H9 (cell line): Measurements from ENCODE around the gene AMPH. TPM values are rescaled to one million over a fixed set of nuclear protein-coding genes. Genes with fewer than 3 reads are reported as not detected.

ENCODE experiments used
- DNase-seq: peaks from one replicate; pipeline ENCODE4 v3.0.0-alpha.2; 2017
- H2AFZ ChIP-seq: one replicate; pipeline ENCODE4 v1.6.1; 2013; ENCODE audit warnings: mild to moderate bottlenecking, low read length, control low read depth, moderate library complexity
- H2AK5ac ChIP-seq: 2 replicates; pipeline ENCODE4 v1.6.1; 2013; ENCODE audit warnings: low read length, control low read depth, mixed read lengths; ENCODE audit not compliant: insufficient read length
- H2BK120ac ChIP-seq: one replicate; pipeline ENCODE4 v1.6.1; 2013; ENCODE audit warnings: low read depth, mild to moderate bottlenecking, low read length, control low read depth, inconsistent platforms; ENCODE audit not compliant: poor library complexity, severe bottlenecking
- H2BK12ac ChIP-seq: 2 replicates; pipeline ENCODE4 v1.6.1; 2013; ENCODE audit warnings: low read length, control low read depth, mixed read lengths, low read depth; ENCODE audit not compliant: insufficient read length
- H2BK15ac ChIP-seq: 2 replicates; pipeline ENCODE4 v1.6.1; 2013; ENCODE audit warnings: low read depth, low read length, control low read depth
- H2BK20ac ChIP-seq: one replicate; pipeline ENCODE4 v1.6.1; 2013; ENCODE audit warnings: low read depth, mild to moderate bottlenecking, low read length, control low read depth, inconsistent platforms; ENCODE audit not compliant: poor library complexity, severe bottlenecking
- H2BK5ac ChIP-seq: 2 replicates; pipeline ENCODE4 v1.6.1; 2013; ENCODE audit warnings: low read length, control low read depth, mixed read lengths; ENCODE audit not compliant: insufficient read length
- H3K14ac ChIP-seq: 2 replicates; pipeline ENCODE4 v1.6.1; 2013; ENCODE audit warnings: low read length, control low read depth; ENCODE audit not compliant: insufficient read depth
- H3K18ac ChIP-seq: 2 replicates; pipeline ENCODE4 v1.6.1; 2013; ENCODE audit warnings: low read depth, mild to moderate bottlenecking, mixed read lengths, low read length, control low read depth; ENCODE audit not compliant: insufficient read length
- H3K23ac ChIP-seq: 2 replicates; pipeline ENCODE4 v1.6.1; 2013; ENCODE audit warnings: low read length, control low read depth, mixed read lengths, low read depth; ENCODE audit not compliant: insufficient read length
- H3K23me2 ChIP-seq: 2 replicates; pipeline ENCODE4 v1.6.1; 2013; ENCODE audit warnings: low read depth, mild to moderate bottlenecking, mixed read lengths, low read length, control low read depth; ENCODE audit not compliant: insufficient read length, poor library complexity, severe bottlenecking
- H3K27ac ChIP-seq: 2 replicates; pipeline ENCODE4 v1.5.1; 2013; ENCODE audit warnings: low read length, control low read depth, mixed read lengths, low read depth; ENCODE audit not compliant: insufficient read length
- H3K27me3 ChIP-seq: 2 replicates; pipeline ENCODE4 v1.6.1; 2013; ENCODE audit warnings: low read length, control low read depth, inconsistent platforms; ENCODE audit not compliant: insufficient read depth
- H3K4ac ChIP-seq: 2 replicates; pipeline ENCODE4 v1.6.1; 2013; ENCODE audit warnings: low read depth, mild to moderate bottlenecking, control low read depth, inconsistent platforms, low read length, moderate library complexity
- H3K4me1 ChIP-seq: 2 replicates; pipeline ENCODE4 v1.6.1; 2013; ENCODE audit warnings: low read length, control low read depth, inconsistent platforms; ENCODE audit not compliant: insufficient read depth
- H3K4me2 ChIP-seq: 2 replicates; pipeline ENCODE4 v1.6.1; 2013; ENCODE audit warnings: low read length, control low read depth, mixed read lengths; ENCODE audit not compliant: insufficient read length, insufficient read depth
- H3K56ac ChIP-seq: 2 replicates; pipeline ENCODE4 v1.6.1; 2013; ENCODE audit warnings: low read depth, mild to moderate bottlenecking, mixed read lengths, low read length, control low read depth; ENCODE audit not compliant: insufficient read length
- H3K79me1 ChIP-seq: 2 replicates; pipeline ENCODE4 v1.6.1; 2013; ENCODE audit warnings: low read depth, mild to moderate bottlenecking, moderate library complexity, low read length, control low read depth, inconsistent platforms; ENCODE audit not compliant: insufficient read depth, poor library complexity, severe bottlenecking
- H3K79me2 ChIP-seq: 2 replicates; pipeline ENCODE4 v1.6.1; 2013; ENCODE audit warnings: low read length, control low read depth, inconsistent platforms; ENCODE audit not compliant: insufficient read depth
- H3K9ac ChIP-seq: 2 replicates; pipeline ENCODE4 v1.6.1; 2013; ENCODE audit warnings: low read length, control low read depth, mixed read lengths; ENCODE audit not compliant: insufficient read length; ENCODE audit errors: extremely low read depth
- H3K9me3 ChIP-seq: one replicate; pipeline ENCODE4 v1.6.1; 2013; ENCODE audit warnings: low read depth, low read length, inconsistent platforms; ENCODE audit not compliant: control insufficient read depth
- H3T11ph ChIP-seq: one replicate; pipeline ENCODE4 v1.6.1; 2013; ENCODE audit warnings: mild to moderate bottlenecking, low read length, control low read depth, inconsistent platforms
- H4K20me1 ChIP-seq: one replicate; pipeline ENCODE4 v1.6.1; 2013; ENCODE audit not compliant: control insufficient read depth, insufficient read length, insufficient read depth
- H4K5ac ChIP-seq: 2 replicates; pipeline ENCODE4 v1.6.1; 2013; ENCODE audit warnings: low read depth, mild to moderate bottlenecking, mixed read lengths, low read length, control low read depth; ENCODE audit not compliant: insufficient read length
- H4K8ac ChIP-seq: replicated peaks from 2 replicates; pipeline ENCODE4 v1.6.1; 2013; ENCODE audit warnings: low read length, control low read depth, mixed read lengths, low read depth; ENCODE audit not compliant: insufficient read length
- H4K91ac ChIP-seq: 2 replicates; pipeline ENCODE4 v1.6.1; 2013; ENCODE audit warnings: low read depth, mild to moderate bottlenecking, moderate library complexity, mixed read lengths, low read length, control low read depth; ENCODE audit not compliant: insufficient read length
- H3K27ac Mint-ChIP-seq, 3 experiments: 2 replicates in 2 of 3; 3 replicates in 1 of 3; pipeline ENCODE4 v1.8.0; 2020 to 2021; ENCODE audit warnings: mixed read lengths in 3 of 3, mild to moderate bottlenecking in 1 of 3, moderate library complexity in 1 of 3
- H3K27me3 Mint-ChIP-seq: 2 replicates; pipeline ENCODE4 v1.8.0; 2021; ENCODE audit warnings: low read depth, mild to moderate bottlenecking, moderate library complexity, mixed read lengths
- H3K36me3 Mint-ChIP-seq, 3 experiments: 2 replicates in 2 of 3; 3 replicates in 1 of 3; pipeline ENCODE4 v1.8.0; 2020 to 2021; ENCODE audit warnings: low read depth in 3 of 3, mixed read lengths in 3 of 3; ENCODE audit not compliant: insufficient read depth in 1 of 3
- H3K4me1 Mint-ChIP-seq, 2 experiments: 2 replicates each; pipeline ENCODE4 v1.8.0; 2020; ENCODE audit warnings: mixed read lengths in 2 of 2
- H3K4me3 Mint-ChIP-seq, 2 experiments: 2 replicates in 1 of 2; 3 replicates in 1 of 2; pipeline ENCODE4 v1.8.0; 2020 to 2021; ENCODE audit warnings: mild to moderate bottlenecking in 2 of 2, mixed read lengths in 2 of 2, moderate library complexity in 1 of 2
- H3K9me3 Mint-ChIP-seq, 2 experiments: 2 replicates in 1 of 2; 3 replicates in 1 of 2; pipeline ENCODE4 v1.8.0; 2020; ENCODE audit warnings: mild to moderate bottlenecking in 2 of 2, mixed read lengths in 2 of 2, moderate library complexity in 1 of 2
- WGBS: extraction: QIAGEN DNeasy Blood & Tissue Kit; methylation state at CpG from one replicate; pipeline ENCODE4 v1.1.7; 2013; ENCODE audit warnings: missing lambda C conversion rate, low lambda C conversion rate, mixed read lengths; ENCODE audit not compliant: insufficient read length; ENCODE audit errors: extremely low coverage; 5-methylcytosine and 5-hydroxymethylcytosine counted together
- total RNA-seq: library from RNA; stranded (reverse); gene quantifications from 2 replicates; pipeline ENCODE4 v1.2.1, GENCODE V29; 2021
- TF ChIP-seq, protein P1 (sequence below): fragments of 200-600 bp; sonication (generic); conservative IDR thresholded peaks from 3 replicates; pipeline ENCODE4 v1.8.0; 2021; ENCODE audit warnings: antibody characterized with exemption, mild to moderate bottlenecking

AMPH gene
- total RNA-seq, 1 experiment from 2014 or later = 4.8 TPM

- DNase-seq = no peak
- Histone ChIP-seq H3K4me2 (no peak overlapping the region), H3K27me3 (no peaks in the 10 kb centered on the region), H3K18ac (no peak overlapping the region), H2BK12ac (no peak overlapping the region), H3K79me1 (no peaks in the 10 kb centered on the region), H2BK5ac (no peak overlapping the region), H2AFZ (no peak overlapping the region), H3K9ac (no peak overlapping the region), H3K4ac (no peak overlapping the region), H2BK120ac (no peak overlapping the region), H3K23ac (no peak overlapping the region), H4K5ac (no peak overlapping the region), H4K20me1 (no peaks in the 10 kb centered on the region), H2AK5ac (no peak overlapping the region), H3K14ac (no peak overlapping the region), H3K56ac (no peak overlapping the region), H3K23me2 (no peaks in the 10 kb centered on the region), H3T11ph (no peak overlapping the region), H3K4me1 (no peaks in the 10 kb centered on the region; the same call in 1 of the 2 replicates), H4K91ac (no peak overlapping the region), H3K9me3 (no peaks in the 10 kb centered on the region), H3K79me2 (no peaks in the 10 kb centered on the region), H2BK15ac (no peak overlapping the region), H4K8ac (no peak overlapping the region), H2BK20ac (no peak overlapping the region), H3K27ac (no peak overlapping the region)
- no peaks in the 10 kb centered on the region for H3K9me3 Mint-ChIP-seq
- H3K4me3 Mint-ChIP-seq = no peak overlapping the region
- TF ChIP-seq, protein P1, sequence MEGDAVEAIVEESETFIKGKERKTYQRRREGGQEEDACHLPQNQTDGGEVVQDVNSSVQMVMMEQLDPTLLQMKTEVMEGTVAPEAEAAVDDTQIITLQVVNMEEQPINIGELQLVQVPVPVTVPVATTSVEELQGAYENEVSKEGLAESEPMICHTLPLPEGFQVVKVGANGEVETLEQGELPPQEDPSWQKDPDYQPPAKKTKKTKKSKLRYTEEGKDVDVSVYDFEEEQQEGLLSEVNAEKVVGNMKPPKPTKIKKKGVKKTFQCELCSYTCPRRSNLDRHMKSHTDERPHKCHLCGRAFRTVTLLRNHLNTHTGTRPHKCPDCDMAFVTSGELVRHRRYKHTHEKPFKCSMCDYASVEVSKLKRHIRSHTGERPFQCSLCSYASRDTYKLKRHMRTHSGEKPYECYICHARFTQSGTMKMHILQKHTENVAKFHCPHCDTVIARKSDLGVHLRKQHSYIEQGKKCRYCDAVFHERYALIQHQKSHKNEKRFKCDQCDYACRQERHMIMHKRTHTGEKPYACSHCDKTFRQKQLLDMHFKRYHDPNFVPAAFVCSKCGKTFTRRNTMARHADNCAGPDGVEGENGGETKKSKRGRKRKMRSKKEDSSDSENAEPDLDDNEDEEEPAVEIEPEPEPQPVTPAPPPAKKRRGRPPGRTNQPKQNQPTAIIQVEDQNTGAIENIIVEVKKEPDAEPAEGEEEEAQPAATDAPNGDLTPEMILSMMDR = no peak
- peaks cover 14 to 18% of the 10 kb centered on the region in 2 experiments for H3K4me1 Mint-ChIP-seq
- no peaks in the 10 kb centered on the region for H3K27me3 Mint-ChIP-seq
- no CpG with 5 or more reads among the region's 2 CpGs for WGBS
- H3K36me3 Mint-ChIP-seq = no peaks in the 10 kb centered on the region
- H3K27ac Mint-ChIP-seq = no peak overlapping the region
Observed at GRCh38 chr7:38535073-38535472, 96.1 kb downstream of the AMPH start.
